GM21381 (cell line): ENCODE results near the gene ZNF619.
A peak's percentile ranks its signal among the peaks of the same experiment; 100 is the strongest.

Experiments
- ATAC-seq: cut with Tn5 transposase; IDR thresholded peaks from one replicate; pipeline ENCODE4 v1.9.1; 2021; ENCODE audit warnings: mild to moderate bottlenecking, moderate library complexity; ENCODE audit not compliant: unreplicated experiment

ZNF619 gene

DNA sequence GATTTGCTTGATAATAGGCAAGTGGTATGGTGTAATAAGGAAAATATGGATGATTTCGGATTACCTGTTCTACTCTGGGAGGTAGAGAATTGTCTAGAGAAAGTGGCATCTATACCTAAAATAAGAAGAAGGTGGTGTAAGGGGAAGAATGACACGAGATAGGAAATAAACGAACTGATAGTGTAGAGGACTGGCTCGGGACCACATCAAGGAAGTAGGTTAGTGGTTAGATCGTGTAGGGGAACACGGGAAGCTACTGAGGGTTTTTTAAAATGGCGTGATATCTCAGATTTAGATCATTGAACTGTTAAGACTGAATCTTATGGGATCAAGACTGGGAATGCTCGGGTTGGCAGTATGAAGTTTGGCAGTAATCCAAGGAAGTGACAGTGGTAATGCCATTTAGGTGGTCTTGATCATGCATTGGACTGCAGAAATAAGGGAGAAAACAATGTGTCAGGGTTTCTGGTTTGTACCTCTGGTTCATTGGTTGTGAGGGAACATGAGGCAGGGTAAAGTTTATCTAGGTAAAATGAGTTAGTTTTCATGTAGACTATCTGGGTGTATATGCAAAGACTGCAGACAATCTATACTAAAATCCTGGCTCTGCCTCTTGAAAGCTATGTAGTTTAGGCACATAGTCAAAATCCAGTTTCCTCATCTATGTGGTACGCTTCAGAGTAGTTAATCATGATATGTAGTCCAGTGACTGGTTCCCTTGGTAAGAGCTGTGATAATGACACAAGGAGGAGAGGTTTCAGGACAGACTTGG, 12.4 kb upstream of the ZNF619 start:
- no peak for ATAC-seq

- ATAC-seq = no peak
These were observed 11.9 kb upstream of the ZNF619 start for GRCh38 chr3:40465111-40465407.

DNA sequence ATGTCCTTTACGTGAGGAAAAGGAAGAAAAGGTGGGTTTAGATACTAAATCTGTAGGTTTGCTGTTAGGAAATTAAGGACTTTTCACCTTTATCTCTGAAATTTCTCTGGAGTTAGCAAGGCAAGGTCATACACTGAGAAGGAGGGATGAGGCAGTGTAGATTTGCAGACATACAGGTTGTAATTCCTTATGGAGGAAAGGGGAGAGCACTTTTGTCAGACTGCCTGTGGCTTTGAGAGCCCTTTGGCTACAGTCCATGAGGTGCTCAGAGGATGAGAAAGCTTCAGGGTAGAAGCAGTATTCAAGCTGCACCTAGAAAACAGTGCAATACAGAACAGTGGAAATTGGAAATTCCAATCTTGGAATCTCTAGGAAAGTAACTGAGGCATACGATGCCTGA, 11.5 kb upstream of the ZNF619 start:
- no peak for ATAC-seq

GRCh38 chr3:40468018-40468417, 8.9 kb upstream of the ZNF619 start:
- ATAC-seq = no peak

DNA sequence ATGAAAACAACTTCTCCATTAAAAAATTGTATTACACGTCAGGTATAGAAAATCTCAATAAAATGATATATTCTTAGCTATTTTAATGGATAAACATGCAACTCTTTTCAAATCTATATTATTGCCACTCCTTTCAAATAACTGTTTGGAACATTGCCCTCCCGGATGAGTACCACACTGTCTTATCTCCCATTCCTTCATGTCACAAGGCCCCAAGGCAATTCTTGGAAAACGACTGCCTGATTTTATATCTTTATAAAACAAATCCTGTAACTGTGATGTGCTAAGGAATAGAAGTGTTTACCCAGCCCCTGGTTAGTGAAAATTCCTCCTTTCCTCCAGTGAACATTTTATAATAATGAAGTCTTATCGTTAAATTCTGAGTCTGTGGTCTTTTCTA, 6.2 kb upstream of the ZNF619 start:
- no peak for ATAC-seq

DNA sequence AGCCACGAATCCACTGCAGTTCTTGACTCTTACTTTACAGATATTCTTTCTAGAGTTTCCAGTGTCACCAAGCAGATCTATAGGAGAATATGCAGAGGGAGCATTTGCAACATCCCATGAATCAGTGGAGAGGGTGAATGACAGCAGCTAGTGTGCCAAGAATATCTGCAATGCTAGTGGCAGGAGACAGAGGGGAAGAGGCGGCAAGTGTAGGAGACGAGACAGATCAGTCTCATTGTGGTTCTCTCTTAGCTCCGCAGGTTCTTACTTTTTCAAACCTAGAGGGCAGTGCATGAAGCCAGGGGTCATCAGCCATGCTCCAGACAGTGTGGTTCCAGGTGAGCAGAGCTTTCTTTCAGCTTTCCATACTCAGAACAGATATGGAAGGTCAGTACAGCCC, 744 bp downstream of the ZNF619 start:
- no peak for ATAC-seq

DNA sequence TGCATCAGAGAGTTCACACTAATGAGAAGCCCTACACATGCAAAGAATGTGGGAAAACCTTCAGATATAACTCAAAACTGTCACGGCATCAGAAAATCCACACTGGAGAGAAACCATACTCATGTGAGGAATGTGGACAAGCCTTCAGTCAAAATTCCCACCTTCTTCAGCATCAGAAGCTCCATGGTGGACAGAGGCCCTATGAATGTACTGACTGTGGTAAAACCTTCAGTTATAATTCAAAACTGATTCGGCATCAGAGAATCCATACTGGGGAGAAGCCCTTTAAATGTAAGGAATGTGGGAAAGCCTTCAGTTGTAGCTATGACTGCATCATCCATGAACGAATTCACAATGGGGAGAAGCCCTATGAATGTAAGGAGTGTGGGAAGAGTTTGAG, 10.2 kb downstream of the ZNF619 start:
- no peak for ATAC-seq

DNA sequence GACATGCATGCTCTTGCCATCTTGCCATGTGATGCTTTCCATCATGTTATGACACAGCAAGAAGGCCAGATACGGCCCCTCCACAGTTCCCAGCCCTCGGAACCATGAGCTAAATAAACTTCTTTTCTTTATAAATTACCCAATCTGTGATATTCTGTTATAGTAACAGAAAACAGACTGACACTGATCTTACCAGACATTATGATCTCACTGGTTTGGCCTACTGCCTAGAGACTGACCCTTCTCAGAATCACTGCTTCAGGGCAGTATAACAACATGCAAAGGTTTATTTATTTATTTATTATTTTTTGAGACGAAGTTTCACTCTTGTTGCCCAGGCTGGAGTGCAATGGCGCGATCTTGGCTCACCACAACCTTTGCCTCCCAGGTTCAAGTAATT, 14.0 kb downstream of the ZNF619 start:
- ATAC-seq = no peak

DNA sequence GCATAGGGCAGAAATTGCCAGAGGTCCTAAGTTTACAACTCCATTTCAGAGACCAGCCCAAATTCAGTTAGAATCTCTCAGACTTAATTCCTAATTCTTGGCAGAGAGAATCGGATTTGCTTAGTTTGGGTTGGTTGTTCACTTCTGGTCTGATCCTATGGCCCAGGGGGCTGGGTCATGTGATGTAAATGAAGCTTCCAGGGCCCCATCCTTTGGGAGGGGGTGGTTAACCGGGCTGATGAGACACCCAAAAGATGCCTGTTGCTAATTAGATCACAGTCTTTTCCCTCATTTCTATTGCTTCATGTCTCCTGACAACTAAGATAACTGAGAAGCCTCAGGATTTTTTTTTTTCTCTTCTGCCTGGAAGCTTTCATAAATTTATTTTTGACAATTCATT, 17.8 kb downstream of the ZNF619 start:
- ATAC-seq = no peak

- no peak for ATAC-seq
These were observed 20.4 kb downstream of the ZNF619 start for GRCh38 chr3:40497288-40497687.

DNA sequence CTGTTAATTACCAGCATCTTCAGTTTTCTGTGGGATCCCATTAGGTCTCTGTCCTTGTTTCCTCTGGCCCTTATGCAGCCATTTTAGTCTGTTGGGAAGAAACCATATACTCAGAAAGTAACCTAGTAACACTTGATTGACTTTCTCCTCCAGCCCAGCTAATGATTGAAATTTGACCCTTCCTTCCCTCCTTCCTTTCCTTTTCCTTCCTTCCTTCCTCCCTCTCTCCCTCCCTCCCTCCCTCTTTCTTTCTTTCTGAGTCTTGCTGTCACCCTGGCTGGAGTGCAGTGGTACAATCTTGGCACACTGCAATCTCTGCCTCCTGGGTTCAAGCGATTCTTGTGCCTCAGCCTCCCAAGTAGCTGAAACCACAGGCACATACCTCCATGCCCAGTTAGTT, 23.0 kb downstream of the ZNF619 start:
- no peak for ATAC-seq

- no peak for ATAC-seq
These were observed 25.1 kb downstream of the ZNF619 start for GRCh38 chr3:40502034-40502433.

- ATAC-seq = no peak
These were observed 27.9 kb downstream of the ZNF619 start for GRCh38 chr3:40504636-40505430.

DNA sequence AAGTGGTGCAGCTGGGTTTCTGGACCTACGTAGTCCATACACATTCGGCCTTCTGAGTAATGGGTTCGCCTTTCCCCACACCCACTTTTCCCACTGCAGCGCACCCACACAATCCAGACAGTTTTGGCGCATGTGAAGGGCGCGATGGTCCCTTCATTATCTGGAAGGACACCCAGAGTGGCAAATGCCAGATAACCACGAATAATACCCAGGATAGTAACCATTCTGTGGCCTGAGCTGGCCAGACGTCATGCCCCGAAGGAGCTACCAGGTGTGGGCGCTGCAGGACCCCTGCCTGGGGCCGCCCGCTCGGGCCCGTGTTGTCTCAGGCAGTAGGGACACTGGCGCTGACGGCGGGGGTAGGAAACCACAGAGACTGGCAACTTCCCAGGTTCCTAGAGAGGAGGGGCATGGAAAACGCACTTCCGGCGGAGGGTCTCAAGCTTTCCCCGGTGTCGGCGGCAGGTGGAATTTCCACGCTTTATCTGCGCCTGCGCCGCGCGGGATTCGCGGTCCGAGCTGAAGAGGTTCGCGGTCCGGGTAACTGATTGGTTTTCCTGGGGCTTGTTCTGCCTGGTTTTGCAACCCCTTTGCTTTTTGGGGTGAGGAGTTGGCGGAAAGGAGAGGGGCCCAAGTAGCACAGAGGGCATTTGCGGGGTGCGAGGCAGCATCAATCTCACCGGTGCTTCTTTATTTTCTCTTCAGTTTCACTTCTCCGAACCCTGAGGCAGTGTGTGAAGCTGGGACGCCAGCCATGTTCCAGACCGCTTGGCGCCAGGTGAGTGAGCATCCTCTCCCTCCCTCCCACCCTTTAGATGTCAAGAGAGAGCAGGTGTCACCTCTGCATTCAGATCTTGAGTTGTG, 28.9 kb downstream of the ZNF619 start, which contains the start of gene ZNF620:
TSS of gene ZNF620 (plus strand) at position 441 of the 864 bp plus-strand sequence. CDS start at position 755, 314 bp downstream.
- ATAC-seq = peak; percentile 79

DNA sequence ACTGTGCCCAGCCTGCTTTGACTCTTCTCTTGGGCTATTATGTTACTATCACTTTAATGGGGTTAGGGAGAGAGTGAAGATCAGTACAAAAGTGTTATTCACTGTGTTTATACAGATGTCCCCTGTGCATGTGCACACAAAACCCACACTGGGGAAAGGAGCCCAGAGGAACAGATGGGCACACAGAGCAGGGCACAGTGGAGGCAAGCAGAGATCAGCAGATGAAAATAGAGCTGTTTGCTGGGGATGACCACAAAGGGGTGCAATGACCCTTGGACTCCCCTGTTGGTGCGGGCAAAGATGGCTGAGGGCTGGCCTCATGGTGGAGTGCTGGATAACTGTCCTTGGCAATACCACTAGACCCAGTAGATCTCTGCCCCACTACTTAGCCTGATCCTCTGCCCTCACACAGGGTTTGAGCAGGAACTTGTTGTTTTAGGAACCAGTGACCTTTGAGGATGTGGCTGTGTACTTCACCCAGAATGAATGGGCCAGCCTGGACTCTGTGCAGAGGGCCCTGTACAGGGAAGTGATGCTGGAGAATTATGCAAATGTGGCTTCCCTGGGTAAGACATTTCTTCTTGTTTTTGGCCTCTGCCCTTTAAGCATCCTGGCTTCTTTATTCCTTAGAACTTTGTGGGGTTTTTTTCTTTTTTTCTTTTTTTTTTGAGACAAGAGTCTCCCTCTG, 34.3 kb downstream of the ZNF619 start:
- ATAC-seq = no peak

DNA sequence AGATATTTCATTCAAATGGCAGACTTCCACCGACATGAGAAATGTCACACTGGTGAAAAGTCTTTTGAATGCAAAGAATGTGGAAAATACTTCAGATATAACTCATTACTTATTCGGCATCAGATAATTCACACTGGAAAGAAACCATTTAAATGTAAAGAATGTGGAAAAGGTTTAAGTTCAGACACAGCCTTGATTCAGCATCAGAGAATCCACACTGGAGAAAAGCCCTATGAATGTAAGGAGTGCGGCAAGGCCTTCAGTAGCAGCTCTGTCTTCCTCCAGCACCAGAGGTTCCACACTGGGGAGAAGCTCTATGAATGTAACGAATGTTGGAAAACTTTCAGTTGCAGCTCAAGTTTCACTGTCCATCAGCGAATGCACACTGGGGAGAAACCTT, 39.3 kb downstream of the ZNF619 start:
- no peak for ATAC-seq

DNA sequence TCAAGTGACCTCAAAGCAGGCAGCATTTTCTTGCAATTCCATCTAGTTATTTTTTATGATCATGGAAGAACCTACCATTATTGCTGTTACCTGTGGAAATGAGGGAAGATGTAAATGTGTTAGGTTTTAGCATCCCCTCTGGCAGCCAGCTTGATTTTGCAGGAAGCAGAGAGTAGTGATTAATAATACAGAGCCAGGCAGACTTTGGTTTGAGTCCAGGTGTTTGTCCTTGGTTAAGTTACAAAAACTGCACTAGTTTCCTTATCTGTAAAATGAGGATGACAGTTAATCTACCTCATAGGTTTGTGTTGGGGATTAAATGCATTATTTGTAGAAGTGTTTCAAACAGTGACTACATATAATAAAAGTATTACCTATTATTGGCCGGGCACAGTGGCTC, 41.1 kb downstream of the ZNF619 start:
- no peak for ATAC-seq

DNA sequence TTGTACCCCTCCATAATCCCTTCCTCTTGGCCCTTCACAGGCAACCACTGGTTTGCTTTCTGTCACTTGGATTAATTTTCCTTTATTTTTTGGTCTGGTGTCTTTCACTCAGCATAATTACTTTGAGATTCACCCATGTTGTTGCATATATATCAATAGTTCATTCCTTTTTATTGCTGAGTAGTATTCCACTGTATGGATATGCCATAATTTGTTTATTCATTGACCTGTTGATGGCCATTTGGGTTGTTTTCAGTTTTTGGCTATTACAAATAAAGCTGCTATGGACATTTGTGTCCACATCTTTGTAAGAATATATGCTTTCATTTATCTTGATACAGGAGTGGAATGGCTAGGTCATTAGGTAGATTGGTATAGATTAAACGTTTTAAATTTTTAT, 41.9 kb downstream of the ZNF619 start:
- no peak for ATAC-seq

- no peak for ATAC-seq
These were observed 44.3 kb downstream of the ZNF619 start for GRCh38 chr3:40521254-40521653.

- ATAC-seq = no peak
These were observed 46.9 kb downstream of the ZNF619 start for GRCh38 chr3:40523781-40524180.

- peak; percentile 1 for ATAC-seq
These were observed 47.3 kb downstream of the ZNF619 start for GRCh38 chr3:40524222-40524567.
